ENCODE data around the gene NUDCD3. TPM values are rescaled to one million over a fixed set of nuclear protein-coding genes. Genes with fewer than 3 reads are reported as not detected.

NUDCD3 gene
- total RNA-seq, 4 donors from 2014 or later, result 53.3 to 87.9 (median 73.2) TPM

GRCh38 chr7:44448922-44449583, 41.4 kb downstream of the NUDCD3 start:
- TF ChIP-seq POLR2A (IDR thresholded peaks at IDR 0.05), result no peak
- TF ChIP-seq, protein P1, sequence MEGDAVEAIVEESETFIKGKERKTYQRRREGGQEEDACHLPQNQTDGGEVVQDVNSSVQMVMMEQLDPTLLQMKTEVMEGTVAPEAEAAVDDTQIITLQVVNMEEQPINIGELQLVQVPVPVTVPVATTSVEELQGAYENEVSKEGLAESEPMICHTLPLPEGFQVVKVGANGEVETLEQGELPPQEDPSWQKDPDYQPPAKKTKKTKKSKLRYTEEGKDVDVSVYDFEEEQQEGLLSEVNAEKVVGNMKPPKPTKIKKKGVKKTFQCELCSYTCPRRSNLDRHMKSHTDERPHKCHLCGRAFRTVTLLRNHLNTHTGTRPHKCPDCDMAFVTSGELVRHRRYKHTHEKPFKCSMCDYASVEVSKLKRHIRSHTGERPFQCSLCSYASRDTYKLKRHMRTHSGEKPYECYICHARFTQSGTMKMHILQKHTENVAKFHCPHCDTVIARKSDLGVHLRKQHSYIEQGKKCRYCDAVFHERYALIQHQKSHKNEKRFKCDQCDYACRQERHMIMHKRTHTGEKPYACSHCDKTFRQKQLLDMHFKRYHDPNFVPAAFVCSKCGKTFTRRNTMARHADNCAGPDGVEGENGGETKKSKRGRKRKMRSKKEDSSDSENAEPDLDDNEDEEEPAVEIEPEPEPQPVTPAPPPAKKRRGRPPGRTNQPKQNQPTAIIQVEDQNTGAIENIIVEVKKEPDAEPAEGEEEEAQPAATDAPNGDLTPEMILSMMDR (IDR thresholded peaks at IDR 0.05), result no peak
- no peak for DNase-seq (ENCODE audit: low spot score in 2 of 2)
- intact Hi-C loops (cut with DNase I; ENCODE audit: low total_unique reads), result no loop called here
- 27 to 40% methylated on average over 4 of the region's 4 CpGs for WGBS, 2 donors
- H3K4me3 ChIP-seq (ENCODE audit: low read depth, poor library complexity, severe bottlenecking), result no peak overlapping the region

- intact Hi-C loops (cut with DNase I; ENCODE audit: low total_unique reads), result no loop called here
- TF ChIP-seq, protein P1 (IDR thresholded peaks at IDR 0.05), result no peak
- TF ChIP-seq POLR2A (IDR thresholded peaks at IDR 0.05), result no peak
- DNase-seq (ENCODE audit: low spot score in 2 of 2), result no peak
- H3K4me3 ChIP-seq (ENCODE audit: low read depth, poor library complexity, severe bottlenecking), result no peak overlapping the region
- WGBS, 2 donors, result 93 to 99% methylated on average over 5 of the region's 5 CpGs
Observed at GRCh38 chr7:44447874-44448425, 42.5 kb downstream of the NUDCD3 start.

DNA sequence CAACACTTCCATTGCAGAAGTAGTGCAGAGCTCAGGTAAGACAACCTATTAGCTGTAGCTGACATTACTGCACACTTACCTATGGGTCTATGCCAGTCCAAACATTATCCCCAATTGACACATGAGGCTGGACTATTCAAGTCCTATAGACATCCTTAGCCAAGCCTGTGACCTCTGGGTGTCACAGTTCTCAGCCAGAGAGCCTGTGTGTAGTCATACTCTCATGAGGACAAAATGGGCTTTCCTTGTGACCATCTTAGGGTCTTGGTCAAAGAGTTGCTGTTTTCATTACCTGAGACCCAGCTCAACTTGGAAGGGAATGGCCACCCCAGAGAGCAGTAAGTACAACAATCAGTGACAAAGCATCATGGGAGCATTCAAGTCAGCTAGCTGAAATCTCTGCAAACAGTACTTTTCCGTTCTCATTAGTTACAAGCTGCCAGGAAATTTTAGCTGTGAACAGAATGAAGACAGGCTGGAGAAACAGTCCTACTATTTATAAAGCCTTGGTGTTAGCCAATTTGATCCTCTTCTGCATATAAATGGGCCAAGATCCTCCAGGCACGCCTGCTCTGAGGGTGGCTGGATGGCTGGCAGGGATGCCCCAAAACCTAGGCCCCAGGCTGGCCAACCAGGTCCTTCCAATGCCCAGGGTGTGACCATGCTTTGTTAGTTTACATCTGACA, 44.3 kb downstream of the NUDCD3 start:
- TF ChIP-seq, protein P1 (IDR thresholded peaks at IDR 0.05), result no peak
- TF ChIP-seq POLR2A (IDR thresholded peaks at IDR 0.05), result no peak
- DNase-seq (ENCODE audit: low spot score in 2 of 2), result no peak
- no peak overlapping the region for H3K4me3 ChIP-seq (ENCODE audit: low read depth, poor library complexity, severe bottlenecking)
- intact Hi-C loops (cut with DNase I; ENCODE audit: low total_unique reads), result no loop called here
- 54 to 62% methylated on average over 2 of the region's 2 CpGs for WGBS, 2 donors

- WGBS, 2 donors, result 83 to 96% methylated on average over 3 of the region's 3 CpGs
- no peak for DNase-seq (ENCODE audit: low spot score in 2 of 2)
- no peak overlapping the region for H3K4me3 ChIP-seq (ENCODE audit: low read depth, poor library complexity, severe bottlenecking)
- intact Hi-C loops (cut with DNase I; ENCODE audit: low total_unique reads), result no loop called here
- TF ChIP-seq, protein P1 (IDR thresholded peaks at IDR 0.05), result no peak
- no peak for TF ChIP-seq POLR2A (IDR thresholded peaks at IDR 0.05)
Observed at GRCh38 chr7:44441079-44441478, 49.4 kb downstream of the NUDCD3 start.

DNA sequence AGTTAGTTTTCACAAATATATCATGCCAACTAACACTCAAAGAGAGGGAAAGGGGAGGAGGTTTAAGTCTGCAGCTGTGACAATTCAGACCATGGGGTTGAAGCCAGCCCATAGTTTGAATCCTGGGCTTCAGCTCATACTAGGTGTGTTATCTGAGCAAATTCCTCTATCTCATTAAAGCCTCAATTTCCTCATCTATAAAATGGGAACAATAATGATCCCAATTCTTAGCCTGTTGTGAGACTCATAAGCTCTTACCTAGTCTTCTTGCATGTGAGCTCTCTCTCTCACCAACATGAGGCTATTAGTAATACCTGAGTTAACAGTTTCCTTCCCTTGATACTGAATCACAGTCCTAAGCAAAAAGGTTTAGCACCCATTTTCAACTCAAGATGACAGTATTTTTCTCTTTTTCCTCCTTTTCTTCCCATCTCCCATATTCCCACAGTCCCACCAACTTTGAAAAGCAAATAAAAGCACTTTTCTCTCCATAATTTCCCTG, 49.8 kb downstream of the NUDCD3 start:
- no peak overlapping the region for H3K4me3 ChIP-seq (ENCODE audit: low read depth, poor library complexity, severe bottlenecking)
- no peak for TF ChIP-seq POLR2A (IDR thresholded peaks at IDR 0.05)
- TF ChIP-seq, protein P1 (IDR thresholded peaks at IDR 0.05), result no peak
- intact Hi-C loops (cut with DNase I; ENCODE audit: low total_unique reads), result no loop called here
- DNase-seq (ENCODE audit: low spot score in 2 of 2), result no peak
